Measurements from ENCODE around the gene PKP2. TPM values are rescaled to one million over a fixed set of nuclear protein-coding genes. Genes with fewer than 3 reads are reported as not detected.

Gene PKP2
- total RNA-seq, 2 experiments from 2014 or later = not detected

- Histone ChIP-seq H3K27ac (ENCODE audit: low read depth, low read length, poor library complexity, severe bottlenecking) (no peak overlapping the region), H3K9me2 (ENCODE audit: insufficient read depth, low read length) (no peaks in the 10 kb centered on the region), H3K4me2 (ENCODE audit: low read length) (no peak overlapping the region), H3K4me1 (ENCODE audit: insufficient read depth, low read length, poor library complexity, severe bottlenecking) (no peaks in the 10 kb centered on the region), H3K9me3 (ENCODE audit: low read length) (no peaks in the 10 kb centered on the region), H3K36me3 (ENCODE audit: insufficient read depth, low read length) (no peaks in the 10 kb centered on the region), H3K79me2 (ENCODE audit: insufficient read depth, low read depth, low read length) (no peaks in the 10 kb centered on the region), H3K4me3 (ENCODE audit: low read depth, low read length, poor library complexity, severe bottlenecking) (no peak overlapping the region), H4K20me1 (ENCODE audit: insufficient read depth, low read length) (no peaks in the 10 kb centered on the region), H2AFZ (ENCODE audit: low read length) (no peak overlapping the region)
- no TSS peak for BruUV-seq (replicated peaks)
- intact Hi-C loops (cut with micrococcal nuclease; ENCODE audit: unreplicated experiment) = no loop called here
- TF ChIP-seq CTCF (conservative IDR thresholded peaks at IDR 0.05; ENCODE audit: low read length) (no peak), EZH2phosphoT487 (IDR thresholded peaks at IDR 0.05; ENCODE audit: borderline replicate concordance, low read depth, low read length) (no peak)
- CTCF ChIA-PET (ENCODE audit: unreplicated experiment) = no interaction called here
- POLR2A ChIA-PET = interaction anchor here (0.6 kb wide), 1 partner anchor 1225 kb away, joined by 8 read pairs; no protein-coding TSS in a partner anchor
- DNase-seq (ENCODE audit: low spot score) = no peak
Measured at GRCh38 chr12:32921397-32921796, 24.8 kb upstream of the PKP2 start.

- POLR2A ChIA-PET = no interaction called here
Measured at GRCh38 chr12:32920506-32921085, 24.0 kb upstream of the PKP2 start.

More at GRCh38 chr12:32920506-32921085, 24.0 kb upstream of the PKP2 start:
- Histone ChIP-seq H2AFZ (ENCODE audit: low read length) (no peak overlapping the region), H3K9me2 (ENCODE audit: insufficient read depth, low read length) (no peaks in the 10 kb centered on the region), H3K36me3 (ENCODE audit: insufficient read depth, low read length) (no peaks in the 10 kb centered on the region), H3K4me2 (ENCODE audit: low read length) (no peak overlapping the region), H3K9me3 (ENCODE audit: low read length) (no peaks in the 10 kb centered on the region), H3K79me2 (ENCODE audit: insufficient read depth, low read depth, low read length) (no peaks in the 10 kb centered on the region), H3K4me1 (ENCODE audit: insufficient read depth, low read length, poor library complexity, severe bottlenecking) (no peaks in the 10 kb centered on the region), H4K20me1 (ENCODE audit: insufficient read depth, low read length) (no peaks in the 10 kb centered on the region), H3K4me3 (ENCODE audit: low read depth, low read length, poor library complexity, severe bottlenecking) (no peak overlapping the region), H3K27ac (ENCODE audit: low read depth, low read length, poor library complexity, severe bottlenecking) (no peak overlapping the region)
- no peak for DNase-seq (ENCODE audit: low spot score)
- no TSS peak for BruUV-seq (replicated peaks)
- no peak for TF ChIP-seq CTCF (conservative IDR thresholded peaks at IDR 0.05; ENCODE audit: low read length)
- TF ChIP-seq EZH2phosphoT487 (IDR thresholded peaks at IDR 0.05; ENCODE audit: borderline replicate concordance, low read depth, low read length) = no peak
- CTCF ChIA-PET (ENCODE audit: unreplicated experiment) = no interaction called here
- intact Hi-C loops (cut with micrococcal nuclease; ENCODE audit: unreplicated experiment) = no loop called here

All from OCI-LY7 (cell line).